GM18873 (cell line): ENCODE results near the gene ITPK1.

Experiments used
- ATAC-seq: cut with Tn5 transposase; IDR thresholded peaks from one replicate; pipeline ENCODE4 v1.9.1; 2021; ENCODE audit warnings: mild to moderate bottlenecking, moderate library complexity, moderate number of reproducible peaks; ENCODE audit not compliant: unreplicated experiment, low FRiP score

Gene ITPK1

DNA sequence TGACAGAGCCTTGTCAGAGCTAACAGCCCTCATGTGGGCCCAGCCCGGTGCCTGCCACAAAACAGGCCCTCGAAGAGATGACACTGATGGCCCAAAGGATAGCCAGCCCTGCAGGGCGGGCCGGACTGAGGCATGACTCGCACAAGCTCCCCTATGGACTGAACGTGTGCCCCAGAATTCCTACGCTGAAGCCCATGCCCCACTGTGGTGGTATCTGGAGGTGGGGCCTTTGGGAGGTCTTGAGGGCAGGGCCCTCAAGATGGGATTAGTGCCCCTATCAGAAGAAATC is 154.2 kb downstream of the ITPK1 start:
- no peak for ATAC-seq

- no peak for ATAC-seq
These were observed 154.8 kb downstream of the ITPK1 start for GRCh38 chr14:92960706-92961566.

- no peak for ATAC-seq
These were observed 155.7 kb downstream of the ITPK1 start for GRCh38 chr14:92959761-92960680.

- ATAC-seq, result no peak
These were observed 156.6 kb downstream of the ITPK1 start for GRCh38 chr14:92959189-92959531.

DNA sequence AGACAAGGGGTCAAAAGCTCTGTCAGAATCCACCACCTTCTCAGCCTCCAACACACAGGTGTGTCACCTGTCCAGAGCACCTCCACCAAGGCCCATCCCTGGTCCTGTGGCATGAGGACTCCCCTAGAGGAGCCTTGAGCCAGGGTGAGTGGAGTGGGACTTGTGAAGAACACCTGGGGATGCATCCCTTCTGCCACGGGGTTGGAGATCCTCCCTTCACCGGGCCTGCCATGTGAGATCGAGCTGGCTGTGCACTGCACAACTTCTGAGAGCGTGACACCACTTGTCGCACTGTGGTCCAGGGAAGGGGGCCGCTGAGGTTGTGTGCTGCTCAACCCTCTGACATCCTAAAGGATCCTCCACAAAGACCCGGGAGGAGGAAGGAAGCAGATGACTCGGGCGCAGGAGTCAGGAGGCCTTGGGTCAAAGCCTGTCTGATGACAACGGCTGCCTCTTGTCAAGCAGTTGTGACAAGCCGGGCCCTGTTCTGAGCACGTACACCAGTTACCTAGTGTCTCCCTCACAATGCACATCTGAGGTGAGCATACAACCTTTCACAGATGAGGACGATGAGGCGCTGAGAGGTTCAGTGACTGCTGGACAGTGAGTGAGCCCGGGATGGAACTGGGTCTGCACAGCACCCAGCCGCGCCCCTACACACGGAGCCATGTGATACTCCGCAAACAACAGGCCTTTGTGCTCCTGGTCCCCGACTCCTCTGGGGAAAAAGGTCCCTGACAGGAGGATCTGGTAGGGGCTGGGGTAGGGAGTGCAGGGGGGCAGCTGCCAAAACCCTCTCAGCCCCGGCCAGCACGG is 157.1 kb downstream of the ITPK1 start:
- ATAC-seq, result no peak

GRCh38 chr14:92956961-92957360 is 158.8 kb downstream of the ITPK1 start:
- ATAC-seq, result no peak

GRCh38 chr14:92955381-92955780 is 160.3 kb downstream of the ITPK1 start:
- no peak for ATAC-seq

GRCh38 chr14:92954933-92955332 is 160.8 kb downstream of the ITPK1 start:
- no peak for ATAC-seq

DNA sequence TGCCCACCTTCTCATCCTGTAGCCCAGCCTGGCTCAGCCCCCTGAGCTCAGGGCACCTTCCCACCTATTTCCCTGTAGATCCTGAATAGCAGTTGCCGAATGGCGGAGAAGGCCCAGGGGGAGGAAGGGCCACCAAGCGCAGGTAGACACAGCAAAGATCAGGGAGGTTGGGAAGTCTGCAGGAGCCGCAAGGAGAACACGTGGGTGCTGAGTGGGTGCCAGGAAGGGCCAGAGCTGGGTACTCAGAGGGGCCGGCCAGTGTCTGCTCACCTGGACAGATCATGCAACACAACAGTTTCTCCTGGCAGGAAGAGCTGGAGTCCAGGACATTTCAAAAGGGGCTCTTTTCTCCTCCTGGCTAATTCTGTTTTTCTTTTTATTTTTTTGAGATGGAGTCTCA is 162.2 kb downstream of the ITPK1 start:
- no peak for ATAC-seq

DNA sequence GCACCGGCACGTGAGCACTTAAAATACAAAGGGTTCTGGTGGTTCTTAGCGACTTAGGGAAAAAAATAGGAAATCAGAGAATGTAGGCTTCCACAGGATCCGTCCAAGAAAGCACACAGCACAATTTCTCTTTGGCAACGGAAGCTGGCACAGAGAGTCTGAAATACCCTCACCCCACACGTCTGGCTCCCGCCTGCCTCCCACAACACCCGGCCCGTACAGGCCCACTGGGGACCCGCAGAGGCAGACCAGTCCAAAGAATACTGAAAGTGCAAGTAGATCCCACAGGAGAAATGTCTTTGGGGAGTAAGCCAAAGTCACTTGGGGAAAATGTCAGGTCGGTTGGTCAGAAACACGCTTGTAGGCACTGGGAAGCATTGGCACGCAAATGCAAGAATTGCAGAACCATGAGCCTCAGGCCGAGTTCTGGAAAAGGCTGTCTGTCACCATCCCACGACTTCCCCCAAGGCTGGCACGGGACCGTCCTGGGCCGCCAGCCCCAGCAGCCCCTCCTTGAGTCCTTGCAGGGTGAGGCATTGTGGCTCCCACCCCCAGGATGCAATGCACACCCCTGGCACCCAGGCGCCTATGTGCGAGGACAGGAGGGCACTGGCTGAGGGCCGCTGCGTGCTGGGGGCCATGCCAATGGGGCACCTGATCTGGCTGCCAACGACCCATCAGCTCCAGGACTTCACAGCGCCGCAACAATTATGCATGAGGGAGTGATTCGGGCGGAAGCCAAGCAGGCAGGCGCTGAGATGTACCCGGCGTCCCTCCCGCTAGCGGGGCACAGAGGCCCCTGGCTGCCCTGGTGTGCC is 163.0 kb downstream of the ITPK1 start:
- ATAC-seq, result no peak

DNA sequence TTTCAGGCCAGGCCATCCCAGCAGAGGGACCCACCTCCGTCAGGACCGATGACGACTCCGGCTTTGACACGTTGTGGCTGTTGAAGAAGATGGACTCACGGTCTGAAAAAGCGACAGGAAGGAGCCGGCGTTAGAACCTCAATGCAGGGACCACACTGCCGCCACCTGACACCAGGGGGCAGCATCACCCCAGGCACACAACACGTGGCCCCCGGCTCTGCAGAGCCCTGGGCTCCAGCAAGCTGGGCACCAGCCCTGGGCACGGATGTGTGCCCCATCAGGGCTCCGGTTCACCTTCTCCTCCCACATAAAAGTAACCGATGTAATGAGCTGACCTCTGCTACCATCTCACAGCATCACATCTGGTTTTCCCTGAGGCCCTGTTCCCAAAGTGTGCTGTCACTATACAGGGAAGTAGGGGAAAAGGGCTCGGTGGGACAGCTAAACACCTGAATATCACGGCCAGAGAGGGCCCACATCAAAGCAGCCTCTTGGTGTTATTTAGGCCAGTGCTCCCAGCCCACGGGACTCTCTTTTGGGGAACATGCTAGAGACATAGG is 163.7 kb downstream of the ITPK1 start:
- ATAC-seq, result no peak

DNA sequence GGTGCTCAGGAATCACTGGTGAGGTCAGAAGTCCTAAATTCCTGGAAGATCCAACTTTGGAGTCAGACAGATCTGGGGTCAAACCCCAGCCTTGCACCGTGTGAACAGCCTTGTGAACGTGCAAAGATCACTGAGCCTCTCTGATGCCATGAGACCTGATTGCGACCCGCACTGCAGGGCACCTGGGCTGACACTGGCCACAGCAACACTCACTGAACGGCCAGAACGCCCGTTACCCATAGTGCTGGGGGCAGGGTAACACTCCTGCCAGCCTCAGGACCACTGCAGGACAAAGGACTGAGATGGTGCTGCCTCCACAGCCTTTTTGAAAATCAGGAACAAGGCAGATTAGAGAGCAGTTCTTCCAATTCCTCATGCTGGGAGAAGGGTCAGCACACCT is 164.5 kb downstream of the ITPK1 start:
- no peak for ATAC-seq

- ATAC-seq, result no peak
These were observed 165.0 kb downstream of the ITPK1 start for GRCh38 chr14:92950773-92951172.

- no peak for ATAC-seq
These were observed 165.6 kb downstream of the ITPK1 start for GRCh38 chr14:92950193-92950540.

DNA sequence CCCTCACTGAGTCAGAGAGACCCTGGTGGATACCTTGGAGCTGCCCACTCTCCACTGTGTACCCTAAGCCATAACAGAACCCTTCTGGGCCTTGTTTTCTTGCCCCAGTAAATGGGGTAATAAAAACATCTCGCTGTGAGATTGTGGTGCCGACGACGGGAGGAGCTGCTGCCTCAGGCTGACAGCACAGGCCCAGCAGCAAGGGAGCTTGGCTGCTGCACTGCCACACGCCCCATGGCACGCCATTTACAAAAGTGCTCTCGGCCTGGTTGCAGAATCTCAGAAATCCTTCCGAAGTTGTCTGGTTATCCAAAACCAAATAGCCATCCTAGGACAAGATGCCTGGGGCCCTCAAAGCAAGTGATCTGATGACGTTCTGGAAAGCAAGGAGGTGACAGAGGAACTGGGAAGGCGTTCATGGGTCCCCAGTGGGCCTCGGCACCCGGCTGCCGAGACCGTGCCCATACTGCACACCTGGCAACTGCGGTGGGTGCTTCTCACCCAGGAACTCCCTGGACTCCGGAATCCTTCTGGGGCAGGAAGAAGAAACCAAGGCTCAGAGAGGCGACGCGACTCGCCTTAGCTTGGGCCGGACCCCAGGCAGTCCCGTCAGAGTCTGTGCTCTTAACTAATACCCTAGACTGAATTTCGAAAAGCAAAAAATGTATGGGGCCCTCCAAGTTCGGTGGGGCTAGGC is 166.1 kb downstream of the ITPK1 start:
- ATAC-seq, result no peak

GRCh38 chr14:92948647-92949046 is 167.1 kb downstream of the ITPK1 start:
- no peak for ATAC-seq

DNA sequence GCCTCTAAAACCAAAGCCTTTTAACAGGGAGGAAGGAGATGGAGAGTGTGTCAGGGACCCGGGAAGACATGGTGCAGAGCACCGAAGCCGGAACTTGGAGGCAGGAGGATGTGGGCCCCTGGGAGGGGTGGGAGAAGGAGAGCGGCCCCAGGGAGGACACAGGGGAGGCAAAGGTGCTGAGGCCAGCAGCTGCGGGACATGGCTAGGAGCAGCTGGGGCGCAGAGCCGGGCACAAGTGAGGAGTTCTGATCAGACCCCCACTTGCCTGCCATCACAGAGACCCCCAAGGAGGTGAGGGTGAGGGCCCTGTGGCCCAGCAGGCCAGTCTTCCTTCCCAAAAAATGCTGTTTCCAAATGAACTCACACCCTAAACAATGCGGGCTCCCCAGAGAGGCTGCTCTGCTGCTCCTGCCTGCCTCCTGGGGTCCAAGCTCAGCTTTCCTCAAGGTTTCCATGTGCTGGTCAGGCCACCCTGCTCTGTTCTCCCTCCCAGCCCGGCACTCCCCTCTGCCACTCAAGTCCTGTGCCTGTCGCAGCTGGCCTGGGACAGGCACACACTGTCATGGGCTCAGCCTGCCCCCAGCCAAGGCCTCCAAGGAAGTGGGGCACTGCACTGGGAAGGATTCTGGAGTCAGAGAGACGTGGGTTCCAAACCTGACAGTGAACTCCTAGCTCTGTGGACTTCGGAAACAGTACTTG is 168.7 kb downstream of the ITPK1 start:
- no peak for ATAC-seq

DNA sequence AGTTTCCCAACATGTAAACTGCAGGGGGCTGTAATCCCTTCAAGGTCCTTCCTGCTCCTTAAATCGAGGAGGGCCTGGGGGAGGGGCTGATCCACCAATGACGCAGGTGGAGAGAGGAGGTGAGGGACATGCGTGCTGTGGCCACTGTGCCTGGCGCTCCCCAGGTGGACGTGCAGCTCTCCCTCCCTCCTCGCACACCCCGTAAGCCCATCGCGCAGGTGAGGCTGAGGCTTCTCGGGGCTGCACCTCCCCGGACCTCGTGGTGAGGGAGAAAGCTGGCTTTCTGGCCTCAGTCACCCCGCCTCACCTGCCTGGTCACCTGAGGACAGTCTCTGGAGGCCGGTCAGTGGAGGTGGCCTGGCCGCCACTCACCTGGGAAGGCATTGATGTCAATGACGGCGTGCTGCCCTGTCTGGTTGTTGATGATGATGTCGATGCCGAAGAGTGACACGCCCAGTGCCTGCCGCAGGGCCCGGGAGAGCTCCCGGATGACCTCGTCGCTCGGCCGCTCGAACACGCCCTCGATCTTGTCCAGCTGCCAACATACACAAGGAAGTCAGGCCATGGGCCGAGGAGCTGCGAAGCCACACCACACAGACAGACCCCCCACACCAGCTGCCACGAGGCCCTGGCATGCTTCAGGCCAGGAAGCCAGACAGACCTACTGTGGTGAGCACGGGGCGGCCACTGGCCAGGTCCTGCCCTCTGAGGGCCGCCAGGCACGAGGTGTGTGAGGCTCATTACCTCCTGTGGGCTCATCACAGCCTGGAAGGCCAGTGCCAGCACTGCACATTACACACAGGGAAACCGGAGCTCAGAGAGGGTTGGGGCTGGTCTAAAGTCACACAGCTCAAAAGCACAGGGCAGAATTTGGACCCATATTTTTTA is 169.5 kb downstream of the ITPK1 start:
- ATAC-seq, result no peak
